Smooth muscle cell (in vitro differentiated cells): ENCODE results near the gene UGT2B7. TPM values are rescaled to one million over a fixed set of nuclear protein-coding genes. Genes with fewer than 3 reads are reported as not detected.

Experiments used
- DNase-seq: peaks from one replicate; lab custom pipeline; 2025; ENCODE audit not compliant: unreplicated experiment; lab: John Stamatoyannopoulos, UW
- H2AFZ ChIP-seq: fragments of 200-600 bp; sonication (generic); 2 replicates; pipeline ENCODE4 v1.6.0; 2016; ENCODE audit warnings: antibody characterized with exemption, low read depth, mild to moderate bottlenecking
- H3F3A ChIP-seq: fragments of 200-600 bp; sonication (generic); 2 replicates; pipeline ENCODE4 v1.6.0; 2017; ENCODE audit warnings: antibody characterized with exemption, low read depth
- H3K27ac ChIP-seq: fragments of 200-600 bp; sonication (generic); 2 replicates; pipeline ENCODE4 v1.5.1; 2016; ENCODE audit warnings: low read depth, mild to moderate bottlenecking
- H3K27me3 ChIP-seq: fragments of 200-600 bp; sonication (generic); 2 replicates; pipeline ENCODE4 v1.6.1; 2016; ENCODE audit warnings: low read depth, mild to moderate bottlenecking
- H3K36me3 ChIP-seq: fragments of 200-600 bp; sonication (generic); 2 replicates; pipeline ENCODE4 v1.5.1; 2016; ENCODE audit warnings: low read depth
- H3K4me1 ChIP-seq: fragments of 200-600 bp; sonication (generic); 2 replicates; pipeline ENCODE4 v1.5.1; 2016; ENCODE audit warnings: low read depth
- H3K4me2 ChIP-seq: fragments of 200-600 bp; sonication (generic); 2 replicates; pipeline ENCODE4 v1.6.0; 2016; ENCODE audit warnings: mild to moderate bottlenecking
- H3K4me3 ChIP-seq: fragments of 200-600 bp; sonication (generic); 2 replicates; pipeline ENCODE4 v1.5.1; 2016; ENCODE audit warnings: mild to moderate bottlenecking
- H3K79me2 ChIP-seq: fragments of 200-600 bp; sonication (generic); 2 replicates; pipeline ENCODE4 v1.6.0; 2016; ENCODE audit warnings: low read depth, mild to moderate bottlenecking
- H3K9ac ChIP-seq: fragments of 200-600 bp; sonication (generic); 2 replicates; pipeline ENCODE4 v1.6.0; 2016; ENCODE audit warnings: low read depth
- H3K9me3 ChIP-seq: fragments of 200-600 bp; sonication (generic); replicated peaks from 2 replicates; pipeline ENCODE4 v1.5.1; 2016; ENCODE audit warnings: low read depth
- H4K20me1 ChIP-seq: fragments of 200-600 bp; sonication (generic); 2 replicates; pipeline ENCODE4 v1.6.0; 2016; ENCODE audit warnings: low read depth
- WGBS: methylation state at CpG from one replicate; pipeline ENCODE4 v1.1.7; 2016; ENCODE audit warnings: low lambda C conversion rate; 5-methylcytosine and 5-hydroxymethylcytosine counted together
- polyA plus RNA-seq: library from polyadenylated mRNA; unstranded; fragments of >200 nt; fragmentation: Nextera tagmentation; extraction: Ambion mirVana; gene quantifications from 2 replicates; pipeline ENCODE4 v1.2.1, GENCODE V29; 2016
- total RNA-seq: library from RNA; depleted of rRNA; stranded (reverse); fragments of >200 nt; gene quantifications from 2 replicates; pipeline ENCODE4 v1.2.3, GENCODE V29; 2014
- TF ChIP-seq, protein P1 (sequence below): fragments of 200-600 bp; sonication (generic); IDR thresholded peaks from 2 replicates; pipeline ENCODE4 v1.5.1; 2017; ENCODE audit warnings: borderline replicate concordance, mild to moderate bottlenecking, antibody characterized with exemption; ENCODE audit not compliant: insufficient read depth, poor library complexity, severe bottlenecking

UGT2B7 gene
- total and polyA plus RNA-seq, 2 experiments from 2014 or later: 0.45 to 2.6 TPM

DNA sequence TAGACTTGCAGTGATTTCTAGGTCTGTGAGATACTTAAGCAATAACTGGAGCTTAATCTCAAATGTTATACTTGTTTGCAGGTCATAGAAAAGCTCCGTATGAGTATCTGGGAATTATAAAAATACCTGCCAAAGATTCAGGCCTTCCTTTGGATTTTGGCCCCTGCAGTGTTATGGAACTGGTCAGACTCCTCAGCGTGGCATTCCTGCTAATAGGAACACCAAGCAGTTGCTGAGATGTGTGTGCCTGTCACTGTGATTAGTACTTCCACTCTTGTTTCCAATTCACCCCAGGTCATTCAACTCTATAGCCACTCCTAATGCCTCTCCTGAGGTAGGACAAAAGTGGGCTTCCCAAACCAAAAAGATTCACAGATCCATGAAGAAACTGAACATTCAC lies 7.8 kb upstream of the UGT2B7 start:
- Histone ChIP-seq H3K9ac (no peak overlapping the region), H3K9me3 (no peaks in the 10 kb centered on the region), H3K4me1 (no peaks in the 10 kb centered on the region), H3K27me3 (no peaks in the 10 kb centered on the region), H4K20me1 (no peaks in the 10 kb centered on the region), H3K4me2 (no peak overlapping the region), H3K79me2 (no peaks in the 10 kb centered on the region), H3K36me3 (no peaks in the 10 kb centered on the region), H3K4me3 (no peak overlapping the region), H2AFZ (no peak overlapping the region), H3K27ac (no peak overlapping the region), H3F3A (no peaks in the 10 kb centered on the region)
- DNase-seq: no peak
- WGBS: 85% methylated on average over 2 of the region's 2 CpGs
- TF ChIP-seq, protein P1, sequence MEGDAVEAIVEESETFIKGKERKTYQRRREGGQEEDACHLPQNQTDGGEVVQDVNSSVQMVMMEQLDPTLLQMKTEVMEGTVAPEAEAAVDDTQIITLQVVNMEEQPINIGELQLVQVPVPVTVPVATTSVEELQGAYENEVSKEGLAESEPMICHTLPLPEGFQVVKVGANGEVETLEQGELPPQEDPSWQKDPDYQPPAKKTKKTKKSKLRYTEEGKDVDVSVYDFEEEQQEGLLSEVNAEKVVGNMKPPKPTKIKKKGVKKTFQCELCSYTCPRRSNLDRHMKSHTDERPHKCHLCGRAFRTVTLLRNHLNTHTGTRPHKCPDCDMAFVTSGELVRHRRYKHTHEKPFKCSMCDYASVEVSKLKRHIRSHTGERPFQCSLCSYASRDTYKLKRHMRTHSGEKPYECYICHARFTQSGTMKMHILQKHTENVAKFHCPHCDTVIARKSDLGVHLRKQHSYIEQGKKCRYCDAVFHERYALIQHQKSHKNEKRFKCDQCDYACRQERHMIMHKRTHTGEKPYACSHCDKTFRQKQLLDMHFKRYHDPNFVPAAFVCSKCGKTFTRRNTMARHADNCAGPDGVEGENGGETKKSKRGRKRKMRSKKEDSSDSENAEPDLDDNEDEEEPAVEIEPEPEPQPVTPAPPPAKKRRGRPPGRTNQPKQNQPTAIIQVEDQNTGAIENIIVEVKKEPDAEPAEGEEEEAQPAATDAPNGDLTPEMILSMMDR: no peak

DNA sequence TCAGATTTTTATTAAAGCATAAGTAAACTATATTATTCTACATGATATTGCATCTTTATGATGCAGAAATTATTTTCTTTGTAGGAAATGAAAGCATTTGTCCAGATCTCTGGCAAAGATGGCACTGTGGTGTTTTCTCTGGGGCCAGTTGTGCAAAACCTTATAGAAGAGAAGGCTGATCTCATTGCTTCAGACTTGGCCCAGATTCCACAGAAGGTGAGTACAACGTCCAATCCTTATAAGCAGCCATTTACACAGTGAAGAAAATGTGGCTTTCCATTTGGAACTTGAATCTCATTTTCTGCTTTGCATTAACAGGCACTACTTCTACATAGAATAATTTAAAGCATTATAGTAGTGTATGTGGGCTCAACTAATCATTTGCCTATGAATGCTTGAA lies 6.9 kb upstream of the UGT2B7 start:
- no peaks in the 10 kb centered on the region for H3K9me3 ChIP-seq
- H3K4me3 ChIP-seq: no peak overlapping the region
- no peak overlapping the region for H3K27ac ChIP-seq
- no peak overlapping the region for H3K9ac ChIP-seq
- H3K4me1 ChIP-seq: no peaks in the 10 kb centered on the region
- no peaks in the 10 kb centered on the region for H4K20me1 ChIP-seq
- WGBS: 95% methylated on average over 1 of the region's 1 CpG
- H3K27me3 ChIP-seq: no peaks in the 10 kb centered on the region
- H2AFZ ChIP-seq: no peak overlapping the region
- H3K36me3 ChIP-seq: no peaks in the 10 kb centered on the region
- no peak for DNase-seq
- no peaks in the 10 kb centered on the region for H3K79me2 ChIP-seq
- no peak overlapping the region for H3K4me2 ChIP-seq
- TF ChIP-seq, protein P1: no peak
- H3F3A ChIP-seq: no peaks in the 10 kb centered on the region

DNA sequence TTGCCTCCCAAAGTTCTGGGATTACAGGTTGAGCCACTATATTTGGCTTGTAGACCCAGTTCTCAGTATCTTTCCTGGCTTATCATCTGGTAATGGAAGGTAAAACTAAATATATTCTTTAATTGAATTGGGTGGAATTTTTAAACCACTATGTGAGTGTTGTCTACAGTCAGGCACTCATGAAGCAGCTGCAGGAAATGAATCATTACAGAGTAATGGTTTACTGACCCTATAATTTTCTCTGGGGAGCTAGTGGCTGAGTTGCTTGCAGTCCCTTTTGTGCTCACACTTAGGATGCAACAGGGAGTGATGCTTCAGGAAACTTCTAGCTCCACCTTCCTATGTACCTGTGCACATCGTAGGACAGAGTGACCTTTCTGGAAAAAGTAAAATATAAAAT lies 4.1 kb upstream of the UGT2B7 start:
- Histone ChIP-seq H3K9ac (no peak overlapping the region), H2AFZ (no peak overlapping the region), H3K27ac (peak overlapping the region; percentile 64), H3K4me3 (no peak overlapping the region), H3K4me1 (peaks cover 3% of the 10 kb centered on the region), H3K27me3 (no peaks in the 10 kb centered on the region), H3K4me2 (no peak overlapping the region), H4K20me1 (no peaks in the 10 kb centered on the region), H3K79me2 (no peaks in the 10 kb centered on the region), H3K9me3 (no peaks in the 10 kb centered on the region), H3K36me3 (no peaks in the 10 kb centered on the region), H3F3A (no peaks in the 10 kb centered on the region)
- DNase-seq: no peak
- TF ChIP-seq, protein P1: no peak
- 86% methylated on average over 1 of the region's 1 CpG for WGBS

DNA sequence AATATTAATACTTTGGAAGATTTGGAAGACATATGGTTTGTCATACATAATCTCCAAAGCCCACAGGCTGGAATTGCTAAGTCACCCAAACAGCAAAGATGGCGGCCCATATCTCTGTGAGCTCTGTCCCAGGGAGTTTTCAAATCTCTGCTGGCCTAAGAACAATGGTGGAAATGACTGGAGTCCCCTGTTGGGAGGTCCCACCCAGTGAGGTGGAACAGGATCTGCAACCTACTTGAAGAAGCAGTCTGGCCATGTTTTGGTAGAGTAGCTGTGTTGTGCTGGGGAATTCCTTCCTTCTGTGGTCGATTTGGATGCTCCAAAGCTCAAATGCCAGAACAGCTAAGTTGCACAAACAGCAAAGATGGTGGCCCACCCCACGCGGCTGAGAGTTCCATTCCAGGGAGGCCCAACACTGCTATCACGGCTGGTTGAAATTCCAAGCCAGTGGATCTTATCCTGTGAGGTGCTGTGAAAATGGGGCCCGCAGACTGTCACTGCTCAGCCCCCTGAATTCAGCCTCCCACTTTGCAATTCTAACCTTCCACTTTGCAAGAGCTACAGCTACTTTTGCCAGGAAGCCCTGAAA lies 3.2 kb upstream of the UGT2B7 start:
- Histone ChIP-seq H2AFZ (no peak overlapping the region), H3K9me3 (no peaks in the 10 kb centered on the region), H3F3A (no peaks in the 10 kb centered on the region), H3K27me3 (no peaks in the 10 kb centered on the region), H3K36me3 (no peaks in the 10 kb centered on the region), H4K20me1 (no peaks in the 10 kb centered on the region), H3K4me2 (no peak overlapping the region), H3K4me3 (no peak overlapping the region), H3K27ac (no peak overlapping the region), H3K9ac (no peak overlapping the region), H3K79me2 (no peaks in the 10 kb centered on the region), H3K4me1 (peaks cover 3% of the 10 kb centered on the region)
- WGBS: 92% methylated on average over 6 of the region's 6 CpGs
- DNase-seq: no peak
- TF ChIP-seq, protein P1: no peak
